T47D (cell line): ENCODE measurements around the gene OTOP3.
"Not testable (repeated sequence)": the region's sequence is repeated elsewhere in the genome, so short reads cannot be mapped to it uniquely, and the experiment has no call there.

Experiments used
- DNase-seq, 2 experiments: peaks; one replicate each; pipeline versions ENCODE4 v3.0.0 to v3.0.0-alpha.2; 2011 to 2012; ENCODE audit warnings: low read depth in 1 of 2, low spot score in 1 of 2
- JUND ChIP-seq: IDR thresholded peaks from 2 replicates; pipeline ENCODE4 v1.6.1; 2012; ENCODE audit warnings: low read depth
- in situ Hi-C: cut with HindIII; loops from 2 replicates; pipeline ENCODE4 v1.10.0; 2016; ENCODE audit warnings: low sequenced_read_pairs, low pct_unique_long_range_greater_than_20kb

The OTOP3 gene

DNA sequence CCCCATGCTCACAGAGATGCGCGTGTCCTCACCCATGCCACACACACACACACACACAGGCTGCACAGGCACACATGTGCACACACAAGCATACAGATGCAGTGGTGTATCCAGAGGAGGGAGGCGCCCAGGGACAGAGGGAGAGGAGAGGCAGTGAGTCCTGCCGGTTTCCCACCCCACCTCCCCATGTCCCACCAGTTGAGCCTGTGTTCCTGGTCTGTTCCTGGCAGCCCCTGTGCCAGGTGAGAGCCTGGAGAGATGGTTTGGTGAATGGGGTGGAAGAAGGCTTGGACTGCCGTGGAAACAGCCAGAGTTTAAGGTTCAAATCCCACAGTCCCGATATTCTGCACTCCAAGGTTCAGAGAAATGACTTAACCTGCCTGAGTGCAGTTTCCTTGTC lies 32.0 kb upstream of the OTOP3 start:
- in situ Hi-C loops, result no loop called here
- DNase-seq, result no peak
- no peak for TF ChIP-seq JUND

DNA sequence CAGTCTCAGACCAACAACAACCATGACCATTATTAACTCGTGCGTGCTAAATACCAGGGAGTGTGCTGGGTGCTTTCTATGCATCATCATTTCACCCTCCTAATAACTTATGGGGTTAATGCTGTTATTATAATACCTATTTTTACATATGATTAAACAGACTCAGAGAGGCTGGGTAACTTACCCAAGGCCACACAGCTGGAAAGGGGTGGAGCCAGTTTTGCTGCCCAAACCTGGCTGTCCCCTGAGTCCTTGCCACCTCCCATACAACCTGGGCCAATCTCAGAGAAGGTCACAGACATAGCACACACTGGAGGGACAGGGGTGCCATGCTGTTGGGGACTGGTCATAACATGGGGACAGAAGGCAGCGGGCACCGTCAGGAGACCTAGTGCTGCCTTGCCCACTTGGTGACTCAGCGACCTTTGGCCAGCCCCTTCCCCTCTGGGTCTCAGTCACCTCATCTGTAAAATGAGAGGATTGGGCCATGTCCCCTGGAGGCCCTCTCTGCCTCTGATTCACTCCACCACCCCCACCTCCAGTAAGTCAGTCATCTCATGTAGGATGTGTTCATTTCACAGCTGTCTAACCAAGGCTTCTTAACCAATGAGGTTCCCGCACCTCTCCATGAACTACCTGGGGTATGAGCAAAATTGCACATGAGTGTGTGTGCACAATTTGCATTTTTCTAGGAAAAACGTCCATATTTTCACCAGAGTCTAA lies 30.9 kb upstream of the OTOP3 start:
- DNase-seq, result no peak
- TF ChIP-seq JUND, result no peak
- in situ Hi-C loops, result no loop called here

- DNase-seq, result peak in 1 of 2 experiments; percentile 23
- in situ Hi-C loops, result not testable (repeated sequence)
Measured at GRCh38 chr17:74906214-74906793, 29.4 kb upstream of the OTOP3 start.

DNA sequence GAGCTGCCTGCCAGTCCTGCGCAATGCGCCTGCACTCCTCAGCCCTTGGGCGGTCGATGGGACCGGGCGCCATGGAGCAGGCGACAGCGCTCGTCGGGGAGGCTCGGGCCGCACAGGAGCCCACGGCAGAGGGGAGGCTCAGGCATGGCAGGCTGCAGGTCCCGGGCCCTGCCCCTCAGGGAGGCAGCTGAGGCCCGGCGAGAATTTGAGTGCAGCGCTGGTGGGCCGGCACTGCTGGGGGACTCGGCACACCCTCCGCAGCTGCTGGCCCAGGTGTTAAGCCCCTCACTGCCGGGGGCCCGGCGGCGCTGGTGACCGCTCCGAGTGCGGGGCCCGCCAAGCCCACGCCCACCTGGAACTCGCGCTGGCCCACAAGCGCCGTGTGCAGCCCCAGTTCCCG lies 28.7 kb upstream of the OTOP3 start:
- in situ Hi-C loops, result no loop called here
- no peak for TF ChIP-seq JUND

DNA sequence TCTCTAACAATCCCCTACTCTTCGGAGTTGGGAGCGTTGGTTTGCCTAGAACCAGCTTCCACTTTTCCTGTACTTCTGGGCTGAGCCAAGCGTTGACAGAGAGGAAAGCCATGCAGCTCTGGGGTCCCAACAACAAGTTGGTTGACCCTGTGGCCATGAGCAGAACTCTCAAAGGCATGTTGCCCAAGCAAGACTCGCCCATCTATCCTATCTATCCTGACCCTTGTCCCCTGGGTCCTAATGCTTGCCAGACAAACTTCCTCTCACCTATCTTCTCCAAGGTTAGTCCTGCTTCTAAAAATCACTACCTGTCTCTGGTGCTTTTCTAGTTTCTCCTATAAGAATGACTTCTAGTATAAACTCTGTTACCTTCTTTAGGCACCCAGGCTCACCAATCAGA lies 26.6 kb upstream of the OTOP3 start:
- in situ Hi-C loops, result not testable (repeated sequence)

More for the DNA sequence above, 28.7 kb upstream of the OTOP3 start:
- no peak for DNase-seq

DNA sequence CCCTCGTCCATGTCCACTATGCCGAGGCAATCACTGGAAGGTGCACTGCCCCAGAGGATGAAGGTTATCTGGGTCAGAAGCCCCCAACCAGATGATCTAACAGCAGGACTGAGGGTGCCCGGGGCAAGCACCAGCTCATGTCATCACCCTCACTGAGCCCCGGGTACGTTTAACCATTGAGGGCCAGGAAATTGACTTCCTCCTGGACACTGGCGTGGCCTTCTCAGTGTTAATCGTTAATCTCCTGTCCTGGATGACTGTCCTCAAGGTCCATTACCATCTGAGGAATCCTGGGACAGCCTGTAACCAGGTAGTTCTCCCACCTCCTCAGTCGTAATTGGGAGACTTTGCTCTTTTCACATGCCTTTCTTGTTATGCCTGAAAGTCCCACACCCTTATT lies 24.3 kb upstream of the OTOP3 start:
- DNase-seq, in situ Hi-C loops: not testable (repeated sequence)

More for the DNA sequence above, 26.6 kb upstream of the OTOP3 start:
- DNase-seq, result not testable (repeated sequence)

DNA sequence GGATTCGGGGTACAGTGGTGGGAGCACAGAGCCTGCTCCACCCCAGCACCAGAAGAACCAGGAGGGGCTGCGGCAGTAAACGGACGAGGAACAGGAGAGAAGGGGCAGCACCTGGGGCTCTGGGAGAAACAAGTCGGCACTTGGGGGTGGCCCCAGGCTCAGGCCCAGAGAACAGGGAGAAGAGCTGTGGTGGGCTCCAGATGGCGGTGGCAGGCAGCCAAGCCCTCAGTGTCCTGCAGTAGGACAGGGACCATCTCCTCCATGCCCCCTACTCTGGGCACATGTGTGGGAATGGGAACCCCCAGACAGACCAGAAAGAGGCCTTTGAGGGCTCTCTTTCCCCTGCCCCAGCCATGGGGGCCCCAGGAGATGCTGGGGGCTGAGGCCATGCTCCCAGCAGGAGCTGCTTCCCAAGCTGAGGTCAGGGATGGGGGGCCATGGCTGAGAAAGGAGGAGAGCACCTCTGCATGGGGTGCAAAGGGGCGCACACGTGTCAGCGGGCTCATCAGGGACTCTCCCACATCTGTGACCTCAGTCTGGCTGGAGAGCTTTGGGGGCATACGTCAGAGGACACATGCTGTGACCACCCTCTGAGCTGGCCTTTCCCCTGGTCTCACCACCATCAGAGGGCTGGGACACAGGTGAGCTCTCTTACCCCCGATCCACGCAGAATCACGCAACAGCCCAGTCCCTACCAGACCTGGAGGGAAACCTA lies 19.4 kb upstream of the OTOP3 start:
- in situ Hi-C loops, result no loop called here
- TF ChIP-seq JUND, result no peak
- DNase-seq, result no peak

DNA sequence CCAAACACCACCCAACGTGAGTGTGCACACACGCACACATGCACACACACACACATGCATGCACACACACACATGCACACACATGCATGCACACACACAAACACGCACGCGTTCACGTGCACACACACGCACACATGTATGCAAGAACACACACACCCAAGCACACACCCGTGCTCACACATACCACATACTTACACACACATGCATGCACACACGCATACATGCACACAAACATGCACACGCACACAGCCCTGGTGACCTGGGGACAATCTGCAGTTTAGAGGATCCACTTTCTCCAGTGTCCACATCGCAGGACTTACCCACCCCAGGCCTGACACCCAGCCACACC lies 18.9 kb upstream of the OTOP3 start:
- no peak for DNase-seq
- no peak for TF ChIP-seq JUND
- in situ Hi-C loops, result no loop called here

- TF ChIP-seq JUND, result no peak
- in situ Hi-C loops, result no loop called here
- no peak for DNase-seq
Measured at GRCh38 chr17:74917430-74917829, 18.3 kb upstream of the OTOP3 start.

- DNase-seq, result no peak
- TF ChIP-seq JUND, result no peak
- in situ Hi-C loops, result no loop called here
Measured at GRCh38 chr17:74918906-74919305, 16.8 kb upstream of the OTOP3 start.

GRCh38 chr17:74919440-74920305 lies 16.0 kb upstream of the OTOP3 start:
- in situ Hi-C loops, result no loop called here
- no peak for TF ChIP-seq JUND
- no peak for DNase-seq

- no peak for DNase-seq
- no peak for TF ChIP-seq JUND
- in situ Hi-C loops, result no loop called here
Measured at GRCh38 chr17:74920306-74920620, 15.4 kb upstream of the OTOP3 start.

- DNase-seq, result no peak
- no peak for TF ChIP-seq JUND
- in situ Hi-C loops, result no loop called here
Measured at GRCh38 chr17:74920642-74921025, 15.1 kb upstream of the OTOP3 start.
